Progenitor cell of endocrine pancreas (in vitro differentiated cells): ENCODE data around the gene CDKN2B-AS1. TPM values are rescaled to one million over a fixed set of nuclear protein-coding genes. Genes with fewer than 3 reads are reported as not detected.

Experiments
- DNase-seq: peaks from one replicate; pipeline ENCODE4 v3.0.0; 2021; ENCODE audit warnings: low spot score; ENCODE audit not compliant: unreplicated experiment
- H3K27ac Mint-ChIP-seq: 2 replicates; pipeline ENCODE4 v1.8.0; 2021; ENCODE audit warnings: mild to moderate bottlenecking, moderate library complexity, mixed read lengths
- H3K27me3 Mint-ChIP-seq: 2 replicates; pipeline ENCODE4 v1.8.0; 2021; ENCODE audit warnings: mixed read lengths
- H3K36me3 Mint-ChIP-seq: 2 replicates; pipeline ENCODE4 v1.8.0; 2022; ENCODE audit warnings: mixed read lengths; ENCODE audit not compliant: insufficient read depth
- H3K4me1 Mint-ChIP-seq: 2 replicates; pipeline ENCODE4 v1.8.0; 2021; ENCODE audit warnings: low read depth, mixed read lengths
- H3K4me3 Mint-ChIP-seq: 2 replicates; pipeline ENCODE4 v1.8.0; 2021; ENCODE audit warnings: low read depth, mild to moderate bottlenecking, moderate library complexity, mixed read lengths
- H3K9me3 Mint-ChIP-seq: 2 replicates; pipeline ENCODE4 v1.8.0; 2021; ENCODE audit warnings: low read depth, mixed read lengths
- CTCF ChIP-seq: fragments of 200-600 bp; sonication (generic); IDR thresholded peaks from one replicate; pipeline ENCODE4 v1.5.0; 2021; ENCODE audit warnings: antibody characterized with exemption, mild to moderate bottlenecking; ENCODE audit not compliant: unreplicated experiment
- total RNA-seq: library from RNA; stranded (reverse); gene quantifications from 2 replicates; pipeline ENCODE4 v1.2.1, GENCODE V29; 2021

CDKN2B-AS1 gene
- total RNA-seq, 1 donor from 2014 or later = not detected

- no peaks in the 10 kb centered on the region for H3K4me1 Mint-ChIP-seq
- H3K9me3 Mint-ChIP-seq = no peaks in the 10 kb centered on the region
- no peak overlapping the region for H3K27ac Mint-ChIP-seq
- no peak for DNase-seq
- H3K4me3 Mint-ChIP-seq = no peak overlapping the region
- no peak for TF ChIP-seq CTCF
- H3K36me3 Mint-ChIP-seq = no peaks in the 10 kb centered on the region
- H3K27me3 Mint-ChIP-seq = peaks cover 4% of the 10 kb centered on the region
Observed at GRCh38 chr9:22047596-22047995, 53.0 kb downstream of the CDKN2B-AS1 start.

GRCh38 chr9:22049411-22049810 lies 54.8 kb downstream of the CDKN2B-AS1 start:
- Mint-ChIP-seq H3K27ac (no peak overlapping the region), H3K9me3 (no peaks in the 10 kb centered on the region)
- no peak for TF ChIP-seq CTCF

GRCh38 chr9:22050924-22051323 lies 56.3 kb downstream of the CDKN2B-AS1 start:
- DNase-seq = no peak
- H3K36me3 Mint-ChIP-seq = no peaks in the 10 kb centered on the region
- H3K27ac Mint-ChIP-seq = no peak overlapping the region
- TF ChIP-seq CTCF = no peak
- no peaks in the 10 kb centered on the region for H3K4me1 Mint-ChIP-seq
- no peaks in the 10 kb centered on the region for H3K9me3 Mint-ChIP-seq
- peaks cover 4% of the 10 kb centered on the region for H3K27me3 Mint-ChIP-seq
- H3K4me3 Mint-ChIP-seq = no peak overlapping the region

More at GRCh38 chr9:22049411-22049810, 54.8 kb downstream of the CDKN2B-AS1 start:
- Mint-ChIP-seq H3K4me3 (no peak overlapping the region), H3K36me3 (no peaks in the 10 kb centered on the region), H3K4me1 (no peaks in the 10 kb centered on the region), H3K27me3 (peaks cover 4% of the 10 kb centered on the region)
- DNase-seq = no peak

- no peak for TF ChIP-seq CTCF
- DNase-seq = no peak
- Mint-ChIP-seq H3K4me3 (no peak overlapping the region), H3K27me3 (no peaks in the 10 kb centered on the region), H3K36me3 (no peaks in the 10 kb centered on the region), H3K9me3 (no peaks in the 10 kb centered on the region), H3K4me1 (no peaks in the 10 kb centered on the region), H3K27ac (no peak overlapping the region)
Observed at GRCh38 chr9:22052376-22052945, 57.9 kb downstream of the CDKN2B-AS1 start.

GRCh38 chr9:22053178-22053577 lies 58.6 kb downstream of the CDKN2B-AS1 start:
- Mint-ChIP-seq H3K4me1 (no peaks in the 10 kb centered on the region), H3K4me3 (no peak overlapping the region), H3K36me3 (no peaks in the 10 kb centered on the region), H3K27me3 (no peaks in the 10 kb centered on the region), H3K9me3 (no peaks in the 10 kb centered on the region), H3K27ac (no peak overlapping the region)
- DNase-seq = no peak
- no peak for TF ChIP-seq CTCF
